Heart left ventricle (tissue), 13 donors: Measurements from ENCODE around the gene TEDC1.

Experiments
- POLR2A ChIP-seq, 2 donors: fragments of 450-650 bp; IDR thresholded peaks; one replicate each; pipeline ENCODE4 v1.6.1; 2017; ENCODE audit warnings: antibody characterized with exemption in 2 of 2, mild to moderate bottlenecking in 2 of 2, moderate library complexity in 2 of 2
- TF ChIP-seq, protein P1 (sequence below), 12 donors: fragments of 200-600 bp; sonication (generic) in 4 of 12; IDR thresholded peaks; one replicate each; pipeline versions ENCODE4 v1.5.0 to v1.8.0; 2018 to 2022; ENCODE audit warnings: antibody characterized with exemption in 12 of 12, mild to moderate bottlenecking in 5 of 12
- donor health status: ischemic (EF 13 %, LVEDD 7.1; RV severe dilation, severe dysfunction).
- donor health status: DM: no; HTN: yes; CAD: no.
- donor health status: DM: no; HTN: no; CAD: no.
- donor health status: ischemic (EF 25% LVEDD 6.9; RV normal size, moderate dysfunction).
- donor health status: ischemic (EF 25% LVEDD 5.7; RV mildly dilated, moderate dysfunction).
- donor health status: ischemic (EF 35%, LVEDD 5.7; RV mildly dilated, moderate dysfunction).
- donor health status: nonischemic (EF 11% LVEDD 7.7; RV severe dilation, severe dysfunction).
- donor health status: DM: yes; HTN: yes; CAD: no.
- donor health status: PGD.
- donor health status: ischemic (EF 29% LVEDD 5.4; RV normal size, mild dysfunction).
- donor health status: nonischemic (EF 23%, LVEDD 6.1; RV moderate dilation, normal function).

DNA sequence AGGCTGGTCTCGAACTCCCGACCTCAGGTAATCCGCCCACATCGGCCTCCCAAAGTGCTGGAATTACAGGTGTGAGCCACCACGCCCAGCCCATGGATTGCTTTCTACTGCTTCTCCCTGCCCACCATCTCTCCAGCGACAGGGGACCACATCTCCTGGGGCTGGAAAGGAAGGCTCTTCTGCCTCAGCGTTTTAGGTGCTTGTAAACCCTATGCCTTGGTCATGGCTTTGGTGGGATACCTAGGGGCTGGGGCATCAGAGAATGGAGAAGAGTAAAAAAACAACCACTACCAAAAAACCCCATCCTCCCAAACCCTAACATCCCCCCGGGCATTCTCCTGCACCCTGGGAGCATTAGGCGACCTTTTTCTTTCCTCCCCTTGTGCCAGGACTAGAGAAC, 34.3 kb downstream of the TEDC1 start:
- TF ChIP-seq, protein P1, sequence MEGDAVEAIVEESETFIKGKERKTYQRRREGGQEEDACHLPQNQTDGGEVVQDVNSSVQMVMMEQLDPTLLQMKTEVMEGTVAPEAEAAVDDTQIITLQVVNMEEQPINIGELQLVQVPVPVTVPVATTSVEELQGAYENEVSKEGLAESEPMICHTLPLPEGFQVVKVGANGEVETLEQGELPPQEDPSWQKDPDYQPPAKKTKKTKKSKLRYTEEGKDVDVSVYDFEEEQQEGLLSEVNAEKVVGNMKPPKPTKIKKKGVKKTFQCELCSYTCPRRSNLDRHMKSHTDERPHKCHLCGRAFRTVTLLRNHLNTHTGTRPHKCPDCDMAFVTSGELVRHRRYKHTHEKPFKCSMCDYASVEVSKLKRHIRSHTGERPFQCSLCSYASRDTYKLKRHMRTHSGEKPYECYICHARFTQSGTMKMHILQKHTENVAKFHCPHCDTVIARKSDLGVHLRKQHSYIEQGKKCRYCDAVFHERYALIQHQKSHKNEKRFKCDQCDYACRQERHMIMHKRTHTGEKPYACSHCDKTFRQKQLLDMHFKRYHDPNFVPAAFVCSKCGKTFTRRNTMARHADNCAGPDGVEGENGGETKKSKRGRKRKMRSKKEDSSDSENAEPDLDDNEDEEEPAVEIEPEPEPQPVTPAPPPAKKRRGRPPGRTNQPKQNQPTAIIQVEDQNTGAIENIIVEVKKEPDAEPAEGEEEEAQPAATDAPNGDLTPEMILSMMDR (IDR thresholded peaks at IDR 0.05): no peak
- TF ChIP-seq POLR2A (IDR thresholded peaks at IDR 0.05): no peak
